G401.6 (cell line): ENCODE measurements around the gene C3orf52.

Experiments
- FAIRE-seq: peaks from 2 replicates; lab custom pipeline; 2012; peaks lifted over from hg19 to GRCh38; lab: Jason Lieb, UNC

Gene C3orf52

GRCh38 chr3:112086875-112087524 lies 811 bp downstream of the C3orf52 start:
- FAIRE-seq, result no peak

GRCh38 chr3:112087746-112088145 lies 1.6 kb downstream of the C3orf52 start:
- FAIRE-seq, result no peak

GRCh38 chr3:112088944-112089343 lies 2.8 kb downstream of the C3orf52 start:
- FAIRE-seq, result no peak

- FAIRE-seq, result no peak
Measured at GRCh38 chr3:112089956-112090886, 4.0 kb downstream of the C3orf52 start.

GRCh38 chr3:112090887-112091586 lies 4.8 kb downstream of the C3orf52 start:
- no peak for FAIRE-seq

- FAIRE-seq, result no peak
Measured at GRCh38 chr3:112092496-112093179, 6.4 kb downstream of the C3orf52 start.

- FAIRE-seq, result no peak
Measured at GRCh38 chr3:112093180-112093522, 7.0 kb downstream of the C3orf52 start.

- FAIRE-seq, result no peak
Measured at GRCh38 chr3:112095731-112096130, 9.5 kb downstream of the C3orf52 start.

GRCh38 chr3:112096176-112096575 lies 10.0 kb downstream of the C3orf52 start:
- FAIRE-seq, result no peak

GRCh38 chr3:112097378-112097777 lies 11.2 kb downstream of the C3orf52 start:
- FAIRE-seq, result no peak

- no peak for FAIRE-seq
Measured at GRCh38 chr3:112101916-112102315, 15.7 kb downstream of the C3orf52 start.

- no peak for FAIRE-seq
Measured at GRCh38 chr3:112104774-112105173, 18.6 kb downstream of the C3orf52 start.

GRCh38 chr3:112109322-112109721 lies 23.1 kb downstream of the C3orf52 start:
- no peak for FAIRE-seq

- no peak for FAIRE-seq
Measured at GRCh38 chr3:112111785-112112402, 25.7 kb downstream of the C3orf52 start.

GRCh38 chr3:112114576-112115160 lies 28.5 kb downstream of the C3orf52 start:
- FAIRE-seq, result no peak

GRCh38 chr3:112115161-112115739 lies 29.1 kb downstream of the C3orf52 start:
- no peak for FAIRE-seq

GRCh38 chr3:112115806-112116383 lies 29.7 kb downstream of the C3orf52 start:
- FAIRE-seq, result no peak

- FAIRE-seq, result no peak
Measured at GRCh38 chr3:112116748-112117186, 30.6 kb downstream of the C3orf52 start.

- FAIRE-seq, result no peak
Measured at GRCh38 chr3:112117415-112117814, 31.2 kb downstream of the C3orf52 start.

- FAIRE-seq, result no peak
Measured at GRCh38 chr3:112117841-112118571, 31.8 kb downstream of the C3orf52 start.
